GM23338 (cell line): ENCODE data around the gene SMIM43.

Experiments
- CTCF ChIP-seq, 2 experiments: fragments of 200-600 bp in 1 of 2; sonication (generic) in 1 of 2; conservative IDR thresholded peaks; 2 replicates each; pipeline versions ENCODE4 v1.5.1 to v1.6.1; 2016 to 2017; ENCODE audit warnings: antibody characterized with exemption in 2 of 2, low read depth in 2 of 2, mild to moderate bottlenecking in 2 of 2, moderate library complexity in 1 of 2
- POLR2AphosphoS5 ChIP-seq: IDR thresholded peaks from 2 replicates; pipeline ENCODE4 v1.6.1; 2016; ENCODE audit warnings: antibody characterized with exemption, low read depth

DNA sequence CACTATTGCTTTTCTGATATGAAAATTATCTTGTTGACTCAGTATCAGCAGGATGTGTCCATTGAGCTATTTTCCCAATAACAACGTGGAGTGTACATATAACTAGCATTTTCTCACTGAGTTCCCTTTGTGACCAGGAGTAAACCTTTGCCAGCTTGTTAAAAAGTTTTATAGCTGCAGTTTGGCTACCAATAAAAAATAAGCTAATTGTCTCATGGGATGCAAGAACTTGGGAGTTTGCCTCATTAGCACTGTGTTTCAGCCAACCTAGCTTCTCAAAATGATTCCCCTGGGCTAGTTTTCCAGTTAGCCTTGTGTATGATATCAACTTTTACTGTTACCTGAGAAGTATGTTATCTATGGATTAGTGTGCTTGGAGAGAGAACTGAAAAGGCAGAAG, 43.3 kb downstream of the SMIM43 start:
- TF ChIP-seq CTCF (conservative IDR thresholded peaks at IDR 0.05; ENCODE audit: low read depth in 2 of 2) = no peak
- no peak for TF ChIP-seq POLR2AphosphoS5
